Right atrium auricular region (tissue), 2 donors: ENCODE results near the gene FAM83E. TPM values are rescaled to one million over a fixed set of nuclear protein-coding genes. Genes with fewer than 3 reads are reported as not detected.
"Not testable (repeated sequence)": the region's sequence is repeated elsewhere in the genome, so short reads cannot be mapped to it uniquely, and the experiment has no call there.

Source experiments
- DNase-seq: peaks from one replicate; pipeline ENCODE4 v3.0.0-alpha.2; 2019; ENCODE audit warnings: low spot score
- H3K27ac ChIP-seq, 2 donors: fragments of 200-600 bp; sonication (generic); 1 replicate in 1 of 2; 2 replicates in 1 of 2; pipeline ENCODE4 v1.5.1; 2016 to 2019
- H3K27me3 ChIP-seq, 2 donors: fragments of 200-600 bp; sonication (generic); one replicate each; pipeline versions ENCODE4 v1.5.1 to v1.6.0; 2017 to 2019
- H3K36me3 ChIP-seq: fragments of 200-600 bp; sonication (generic); one replicate; pipeline ENCODE4 v1.5.1; 2016
- H3K4me1 ChIP-seq, 2 donors: fragments of 200-600 bp; sonication (generic); one replicate each; pipeline versions ENCODE4 v1.5.1 to v1.6.0; 2017 to 2019
- H3K4me3 ChIP-seq, 2 donors: fragments of 200-600 bp; sonication (generic); 1 replicate in 1 of 2; 2 replicates in 1 of 2; pipeline ENCODE4 v1.5.1; 2017 to 2019; ENCODE audit warnings: mild to moderate bottlenecking in 1 of 2, moderate library complexity in 1 of 2
- H3K9me3 ChIP-seq, 2 donors: fragments of 200-600 bp; sonication (generic); one replicate each; pipeline ENCODE4 v1.5.1; 2019
- CTCF ChIP-seq, 2 donors: fragments of 200-600 bp; sonication (generic); IDR thresholded peaks; one replicate each; pipeline ENCODE4 v1.5.1; 2019; ENCODE audit warnings: antibody characterized with exemption in 2 of 2
- total RNA-seq, 2 donors: library from RNA; depleted of rRNA; stranded (reverse); fragments of >200 nt; gene quantifications; one replicate each; pipeline ENCODE4 v1.1.0, GENCODE V29; 2016

Gene FAM83E
- total RNA-seq, 2 donors from 2014 or later = not detected

GRCh38 chr19:48659768-48660167 is 44.9 kb upstream of the FAM83E start:
- H3K9me3 ChIP-seq = no peaks in the 10 kb centered on the region
- no peak overlapping the region for H3K4me3 ChIP-seq
- no peak for DNase-seq
- no peak for TF ChIP-seq CTCF (IDR thresholded peaks at IDR 0.05)
- H3K4me1 ChIP-seq = peaks cover 0 to 11% of the 10 kb centered on the region in 2 donors
- H3K36me3 ChIP-seq = no peaks in the 10 kb centered on the region
- no peaks in the 10 kb centered on the region for H3K27me3 ChIP-seq
- H3K27ac ChIP-seq = no peak overlapping the region

GRCh38 chr19:48658483-48658882 is 43.6 kb upstream of the FAM83E start:
- Histone ChIP-seq H3K27ac (no peak overlapping the region), H3K27me3 (no peaks in the 10 kb centered on the region), H3K36me3 (no peaks in the 10 kb centered on the region), H3K4me1 (peaks cover 0 to 11% of the 10 kb centered on the region in 2 donors), H3K9me3 (no peaks in the 10 kb centered on the region), H3K4me3 (no peak overlapping the region)
- TF ChIP-seq CTCF (IDR thresholded peaks at IDR 0.05) = no peak
- no peak for DNase-seq

- not testable (repeated sequence) for H3K4me3 ChIP-seq, H3K36me3 ChIP-seq, DNase-seq, H3K9me3 ChIP-seq, H3K27me3 ChIP-seq, H3K27ac ChIP-seq
- H3K4me1 ChIP-seq = peaks cover 0 to 11% of the 10 kb centered on the region in 2 donors
Measured at GRCh38 chr19:48657828-48658227, 43.0 kb upstream of the FAM83E start.

- H3K4me3 ChIP-seq = no peak overlapping the region
- H3K27ac ChIP-seq = no peak overlapping the region
- peaks cover 0 to 11% of the 10 kb centered on the region in 2 donors for H3K4me1 ChIP-seq
- DNase-seq = no peak
- no peak for TF ChIP-seq CTCF (IDR thresholded peaks at IDR 0.05)
- no peaks in the 10 kb centered on the region for H3K9me3 ChIP-seq
- no peaks in the 10 kb centered on the region for H3K36me3 ChIP-seq
- H3K27me3 ChIP-seq = no peaks in the 10 kb centered on the region
Measured at GRCh38 chr19:48656840-48657474, 42.1 kb upstream of the FAM83E start.

GRCh38 chr19:48654299-48655059 is 39.6 kb upstream of the FAM83E start:
- Histone ChIP-seq H3K4me3 (no peak overlapping the region), H3K9me3 (no peaks in the 10 kb centered on the region), H3K27ac (no peak overlapping the region), H3K36me3 (no peaks in the 10 kb centered on the region), H3K27me3 (no peaks in the 10 kb centered on the region), H3K4me1 (no peaks in the 10 kb centered on the region)
- TF ChIP-seq CTCF (IDR thresholded peaks at IDR 0.05) = no peak
- no peak for DNase-seq

GRCh38 chr19:48651683-48652048 is 36.8 kb upstream of the FAM83E start:
- TF ChIP-seq CTCF (IDR thresholded peaks at IDR 0.05) = no peak

More at GRCh38 chr19:48651683-48652048, 36.8 kb upstream of the FAM83E start:
- H3K27me3 ChIP-seq = no peaks in the 10 kb centered on the region
- H3K36me3 ChIP-seq = no peaks in the 10 kb centered on the region
- no peaks in the 10 kb centered on the region for H3K4me1 ChIP-seq
- no peaks in the 10 kb centered on the region for H3K9me3 ChIP-seq
- no peak for DNase-seq
- no peak overlapping the region for H3K4me3 ChIP-seq
- H3K27ac ChIP-seq = no peak overlapping the region
